HepG2 (cell line): ENCODE results near the gene ZNF821. TPM values are rescaled to one million over a fixed set of nuclear protein-coding genes. Genes with fewer than 3 reads are reported as not detected.
A peak's percentile ranks its signal among the peaks of the same experiment; 100 is the strongest.

Source experiments
- ATM ChIP-seq: fragments of 450-650 bp; IDR thresholded peaks from 2 replicates; pipeline ENCODE4 v1.7.1; 2017; ENCODE audit warnings: mild to moderate bottlenecking, borderline replicate concordance
- DMTF1 ChIP-seq: sonication (generic); formaldehyde crosslinking; IDR thresholded peaks from 2 replicates; pipeline ENCODE4 v1.4.0; 2020; ENCODE audit warnings: mild to moderate bottlenecking, missing genetic modification reagents
- ERF ChIP-seq: IDR thresholded peaks from 2 replicates; pipeline ENCODE4 v1.6.1; 2018; ENCODE audit warnings: missing biosample characterization, missing genetic modification reagents
- KDM3A ChIP-seq: IDR thresholded peaks from 2 replicates; pipeline ENCODE4 v1.6.1; 2018; ENCODE audit warnings: low read depth, missing compliant biosample characterization
- KLF11 ChIP-seq: IDR thresholded peaks from 2 replicates; pipeline ENCODE4 v1.6.1; 2016; ENCODE audit warnings: missing compliant biosample characterization
- NCOA2 ChIP-seq: sonication (generic); formaldehyde crosslinking; IDR thresholded peaks from 2 replicates; pipeline ENCODE4 v1.8.0; 2022; ENCODE audit warnings: inconsistent platforms
- SALL1 ChIP-seq: sonication (generic); formaldehyde crosslinking; IDR thresholded peaks from 2 replicates; pipeline ENCODE4 v1.8.0; 2022; ENCODE audit warnings: mild to moderate bottlenecking, missing genetic modification reagents
- SMYD3 ChIP-seq: sonication (generic); formaldehyde crosslinking; IDR thresholded peaks from 2 replicates; pipeline ENCODE4 v1.8.1; 2023; ENCODE audit warnings: mild to moderate bottlenecking, missing genetic modification reagents
- U2AF2 ChIP-seq: fragments of 200-400 bp; formaldehyde crosslinking; IDR thresholded peaks from 2 replicates; pipeline ENCODE4 v1.6.1; 2017; ENCODE audit warnings: low read depth, mild to moderate bottlenecking, low read length
- ZBTB14 ChIP-seq: sonication (generic); formaldehyde crosslinking; IDR thresholded peaks from 2 replicates; pipeline ENCODE4 v1.4.0; 2020; ENCODE audit warnings: missing genetic modification reagents
- ZMAT5 ChIP-seq: sonication (generic); formaldehyde crosslinking; IDR thresholded peaks from 2 replicates; pipeline ENCODE4 v1.5.0; 2020; ENCODE audit warnings: mild to moderate bottlenecking, low read depth, missing genetic modification reagents, borderline replicate concordance
- ZNF329 ChIP-seq: sonication (generic); formaldehyde crosslinking; IDR thresholded peaks from 2 replicates; pipeline ENCODE4 v1.9.0; 2021; ENCODE audit warnings: low read depth, mild to moderate bottlenecking, missing genetic modification reagents
- ZNF34 ChIP-seq: sonication (generic); formaldehyde crosslinking; IDR thresholded peaks from 2 replicates; pipeline ENCODE4 v1.4.0; 2020; ENCODE audit warnings: mild to moderate bottlenecking, missing genetic modification reagents, borderline replicate concordance
- ZNF543 ChIP-seq: sonication (generic); formaldehyde crosslinking; IDR thresholded peaks from 2 replicates; pipeline ENCODE4 v1.4.0; 2020; ENCODE audit warnings: mild to moderate bottlenecking, missing genetic modification reagents
- ZNF646 ChIP-seq: sonication (generic); formaldehyde crosslinking; IDR thresholded peaks from 2 replicates; pipeline ENCODE4 v1.9.0; 2021; ENCODE audit warnings: mild to moderate bottlenecking, missing genetic modification reagents
- ZNF674 ChIP-seq: sonication (generic); formaldehyde crosslinking; IDR thresholded peaks from 2 replicates; pipeline ENCODE4 v1.5.0; 2020; ENCODE audit warnings: low read depth, mild to moderate bottlenecking, missing genetic modification reagents
- ZNF776 ChIP-seq: sonication (generic); formaldehyde crosslinking; IDR thresholded peaks from 2 replicates; pipeline ENCODE4 v1.4.0; 2020; ENCODE audit warnings: mild to moderate bottlenecking, missing genetic modification reagents
- ZNF883 ChIP-seq: sonication (generic); formaldehyde crosslinking; IDR thresholded peaks from 2 replicates; pipeline ENCODE4 v1.5.1; 2020; ENCODE audit warnings: mild to moderate bottlenecking, missing genetic modification reagents; ENCODE audit errors: not compliant biosample characterization
- polyA plus RNA-seq, 8 experiments: library from polyadenylated mRNA; depleted of rRNA in 3 of 8; stranded (reverse) in 7 of 8; unstranded in 1 of 8; fragments of >200 nt; fragmentation: Illumina TruSeq in 4 of 8; extraction: Trizol in 4 of 8; gene quantifications; 2 replicates each; pipeline versions ENCODE4 v1.2.1 to v1.2.3, GENCODE V29; 2011 to 2016; ENCODE audit warnings: low read depth in 4 of 8, missing spikeins in 1 of 8, mixed read lengths in 1 of 8; ENCODE audit not compliant: insufficient read depth in 1 of 8
- total RNA-seq, 5 experiments: library from RNA; depleted of rRNA; stranded (reverse); fragments of >200 nt; fragmentation: Illumina TruSeq; extraction: Trizol; gene quantifications; 2 replicates each; pipeline ENCODE4 v1.2.3, GENCODE V29; 2016; ENCODE audit warnings: low read depth in 1 of 5

Gene ZNF821
- total and polyA plus RNA-seq, 2 of the 13 experiments (the other 11 are each of a cell fraction or from before 2014, with no cell fraction given), result 7.0 to 9.1 TPM

- TF ChIP-seq ZMAT5 (CRISPR knock-in tag) (peak; percentile 96), ZBTB14 (CRISPR knock-in tag) (peak; percentile 74), ZNF329 (CRISPR knock-in tag) (peak; percentile 88), ZNF543 (peak; percentile 89; the same call in 1 of the 2 replicates), ZNF646 (no peak), KLF11 (peak; percentile 81), ZNF34 (CRISPR knock-in tag) (peak; percentile 90; the same call in 1 of the 2 replicates), U2AF2 (no peak), ATM (no peak), ERF (CRISPR knock-in tag) (peak; percentile 99), KDM3A (CRISPR knock-in tag) (peak; percentile 92; the same call in 1 of the 2 replicates), SMYD3 (CRISPR knock-in tag) (no peak), ZNF883 (CRISPR knock-in tag) (peak; percentile 91), SALL1 (peak; percentile 92), DMTF1 (CRISPR knock-in tag) (0 out of 2 replicates have a peak, but pooled peaks have one; percentile 61), ZNF776 (CRISPR knock-in tag) (0 out of 2 replicates have a peak, but pooled peaks have one; percentile 25), ZNF674 (peak; percentile 97), NCOA2 (CRISPR knock-in tag) (peak; percentile 74; the same call in 1 of the 2 replicates)
These were observed 11.1 kb upstream of the ZNF821 start, which contains the start of gene IST1 (continued) for GRCh38 chr16:71894921-71895678.
